Uterus (tissue), 4 donors: ENCODE measurements around the gene GRIPAP1. TPM values are rescaled to one million over a fixed set of nuclear protein-coding genes. Genes with fewer than 3 reads are reported as not detected.

Experiments
- DNase-seq, 2 donors: peaks; one replicate each; pipeline ENCODE4 v3.0.0-alpha.2; 2019 to 2020
- H3K27ac ChIP-seq, 2 donors: fragments of 200-600 bp; sonication (generic); 1 replicate in 1 of 2; 2 replicates in 1 of 2; pipeline ENCODE4 v1.5.1; 2016 to 2018
- H3K27me3 ChIP-seq, 2 donors: fragments of 200-600 bp; sonication (generic); one replicate each; pipeline ENCODE4 v1.5.1; 2018 to 2019; ENCODE audit warnings: control low read depth in 1 of 2
- H3K36me3 ChIP-seq, 2 donors: fragments of 200-600 bp; sonication (generic); one replicate each; pipeline ENCODE4 v1.5.1; 2019; ENCODE audit warnings: control low read depth in 1 of 2
- H3K4me1 ChIP-seq, 2 donors: fragments of 200-600 bp; sonication (generic); one replicate each; pipeline ENCODE4 v1.5.1; 2018 to 2019; ENCODE audit warnings: control low read depth in 1 of 2
- H3K4me3 ChIP-seq, 2 donors: fragments of 200-600 bp; sonication (generic); 1 replicate in 1 of 2; 2 replicates in 1 of 2; pipeline ENCODE4 v1.5.1; 2018 to 2019; ENCODE audit warnings: mild to moderate bottlenecking in 1 of 2
- H3K9me3 ChIP-seq, 2 donors: fragments of 200-600 bp; sonication (generic); one replicate each; pipeline ENCODE4 v1.5.1; 2019; ENCODE audit warnings: control low read depth in 1 of 2
- POLR2A ChIP-seq, 2 donors: fragments of 450-650 bp; IDR thresholded peaks; one replicate each; pipeline ENCODE4 v1.6.1; 2016; ENCODE audit warnings: antibody characterized with exemption in 2 of 2, mild to moderate bottlenecking in 1 of 2, moderate library complexity in 1 of 2
- intact Hi-C: fragments of 100-400 bp; cut with DNase I; formaldehyde crosslinking; loops from one replicate; pipeline ENCODE4 v1.15.1; 2023; ENCODE audit warnings: low total_unique reads
- total RNA-seq, 4 donors: library from RNA; depleted of rRNA in 3 of 4; stranded (reverse); fragments of >200 nt in 3 of 4; gene quantifications; one replicate each; pipeline versions ENCODE4 v1.1.0 to v1.2.4, GENCODE V29; 2014 to 2023
- TF ChIP-seq, protein P1 (sequence below), 4 experiments: fragments of 200-600 bp in 2 of 4; fragments of 450-650 bp in 2 of 4; sonication (generic) in 2 of 4; IDR thresholded peaks; one replicate each; pipeline ENCODE4 v1.5.1; 2016 to 2019; ENCODE audit warnings: antibody characterized with exemption in 4 of 4, mild to moderate bottlenecking in 2 of 4, moderate library complexity in 1 of 4
- donor health status: DM: yes; HTN: yes; CAD: no.

GRIPAP1 gene, protein sequence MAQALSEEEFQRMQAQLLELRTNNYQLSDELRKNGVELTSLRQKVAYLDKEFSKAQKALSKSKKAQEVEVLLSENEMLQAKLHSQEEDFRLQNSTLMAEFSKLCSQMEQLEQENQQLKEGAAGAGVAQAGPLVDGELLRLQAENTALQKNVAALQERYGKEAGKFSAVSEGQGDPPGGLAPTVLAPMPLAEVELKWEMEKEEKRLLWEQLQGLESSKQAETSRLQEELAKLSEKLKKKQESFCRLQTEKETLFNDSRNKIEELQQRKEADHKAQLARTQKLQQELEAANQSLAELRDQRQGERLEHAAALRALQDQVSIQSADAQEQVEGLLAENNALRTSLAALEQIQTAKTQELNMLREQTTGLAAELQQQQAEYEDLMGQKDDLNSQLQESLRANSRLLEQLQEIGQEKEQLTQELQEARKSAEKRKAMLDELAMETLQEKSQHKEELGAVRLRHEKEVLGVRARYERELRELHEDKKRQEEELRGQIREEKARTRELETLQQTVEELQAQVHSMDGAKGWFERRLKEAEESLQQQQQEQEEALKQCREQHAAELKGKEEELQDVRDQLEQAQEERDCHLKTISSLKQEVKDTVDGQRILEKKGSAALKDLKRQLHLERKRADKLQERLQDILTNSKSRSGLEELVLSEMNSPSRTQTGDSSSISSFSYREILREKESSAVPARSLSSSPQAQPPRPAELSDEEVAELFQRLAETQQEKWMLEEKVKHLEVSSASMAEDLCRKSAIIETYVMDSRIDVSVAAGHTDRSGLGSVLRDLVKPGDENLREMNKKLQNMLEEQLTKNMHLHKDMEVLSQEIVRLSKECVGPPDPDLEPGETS
- total RNA-seq, result 10 to 100 TPM; 15.4 to 57.6 (median 22.0) TPM

DNA sequence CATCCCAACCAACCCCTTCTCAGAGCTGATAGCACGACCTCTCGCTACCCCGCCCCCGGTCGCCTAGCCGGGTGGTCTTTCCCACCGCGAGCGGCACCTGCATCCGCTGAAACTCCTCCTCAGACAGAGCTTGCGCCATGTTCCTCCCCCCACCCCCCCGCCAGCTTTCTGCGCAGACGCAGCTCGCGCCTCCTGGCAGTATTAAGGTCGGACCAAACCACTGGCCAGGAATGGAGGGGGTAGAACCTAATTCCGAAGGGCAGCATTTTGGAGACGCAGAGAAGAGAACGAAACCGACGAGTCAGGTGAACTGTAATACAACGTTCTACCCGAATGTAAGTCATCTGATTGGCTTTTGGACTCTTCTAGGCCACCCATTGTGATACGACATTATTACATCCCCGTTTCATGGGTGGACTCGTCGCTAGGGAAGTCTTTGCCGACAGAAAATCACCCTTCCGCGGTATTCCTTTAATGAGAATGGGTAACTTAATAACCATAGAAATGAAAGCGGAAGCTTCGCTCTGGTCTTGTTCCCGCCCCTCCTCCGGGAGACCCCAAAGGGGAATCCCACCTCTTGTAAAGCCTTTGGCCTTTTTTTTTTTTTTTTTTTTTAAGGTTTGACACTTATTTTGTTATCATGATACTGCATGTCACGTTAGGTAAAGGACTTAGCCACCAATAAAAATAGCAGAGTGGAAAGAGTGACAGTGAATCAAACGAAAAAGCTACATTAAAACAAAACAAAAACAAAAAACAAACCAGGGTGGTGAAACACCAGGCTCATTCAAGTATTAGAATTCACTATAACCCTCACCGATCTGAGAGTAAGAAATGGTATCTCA lies at the start of gene GRIPAP1:
Gene GRIPAP1, minus strand, starts transcription at position 174 of the 845 bp plus-strand sequence. Its CDS starts 35 bp downstream, at position 139.
- H3K27ac ChIP-seq, result peak within 1 kb of the TSS; percentile 72 to 77
- no peaks in the 10 kb centered on the region for H3K4me1 ChIP-seq
- H3K9me3 ChIP-seq, result no peaks in the 10 kb centered on the region
- TF ChIP-seq, protein P1, sequence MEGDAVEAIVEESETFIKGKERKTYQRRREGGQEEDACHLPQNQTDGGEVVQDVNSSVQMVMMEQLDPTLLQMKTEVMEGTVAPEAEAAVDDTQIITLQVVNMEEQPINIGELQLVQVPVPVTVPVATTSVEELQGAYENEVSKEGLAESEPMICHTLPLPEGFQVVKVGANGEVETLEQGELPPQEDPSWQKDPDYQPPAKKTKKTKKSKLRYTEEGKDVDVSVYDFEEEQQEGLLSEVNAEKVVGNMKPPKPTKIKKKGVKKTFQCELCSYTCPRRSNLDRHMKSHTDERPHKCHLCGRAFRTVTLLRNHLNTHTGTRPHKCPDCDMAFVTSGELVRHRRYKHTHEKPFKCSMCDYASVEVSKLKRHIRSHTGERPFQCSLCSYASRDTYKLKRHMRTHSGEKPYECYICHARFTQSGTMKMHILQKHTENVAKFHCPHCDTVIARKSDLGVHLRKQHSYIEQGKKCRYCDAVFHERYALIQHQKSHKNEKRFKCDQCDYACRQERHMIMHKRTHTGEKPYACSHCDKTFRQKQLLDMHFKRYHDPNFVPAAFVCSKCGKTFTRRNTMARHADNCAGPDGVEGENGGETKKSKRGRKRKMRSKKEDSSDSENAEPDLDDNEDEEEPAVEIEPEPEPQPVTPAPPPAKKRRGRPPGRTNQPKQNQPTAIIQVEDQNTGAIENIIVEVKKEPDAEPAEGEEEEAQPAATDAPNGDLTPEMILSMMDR (IDR thresholded peaks at IDR 0.05), result no peak
- peak in 1 of 2 donors; percentile 64 for TF ChIP-seq POLR2A (IDR thresholded peaks at IDR 0.05)
- H3K36me3 ChIP-seq, result no peaks in the 10 kb centered on the region
- no peaks in the 10 kb centered on the region for H3K27me3 ChIP-seq
- peak within 1 kb of the TSS; percentile 49 to 50 for H3K4me3 ChIP-seq
- intact Hi-C loops, result no loop called here
- DNase-seq, result peak; percentile 69 to 75

DNA sequence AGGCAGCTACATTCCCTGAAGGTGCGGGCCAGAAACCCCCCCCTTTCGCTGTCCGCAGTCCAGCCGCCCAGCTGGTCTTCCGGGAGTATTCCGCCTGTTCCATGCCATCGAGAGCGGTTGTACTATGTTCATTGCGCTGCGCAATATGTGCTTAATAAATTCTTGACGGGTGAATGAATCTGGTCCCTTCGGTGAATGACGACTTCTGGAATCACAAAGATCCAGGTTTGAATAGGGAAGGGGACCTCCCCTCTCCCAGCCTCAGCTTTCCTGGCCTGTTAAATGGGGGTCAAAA lies 41.9 kb upstream of the GRIPAP1 start:
- H3K4me3 ChIP-seq, result no peak overlapping the region
- H3K4me1 ChIP-seq, result peaks cover 0 to 4% of the 10 kb centered on the region in 2 donors
- H3K9me3 ChIP-seq, result no peaks in the 10 kb centered on the region
- intact Hi-C loops, result no loop called here
- DNase-seq, result no peak
- H3K27ac ChIP-seq, result peak overlapping the region; percentile 76 to 77
- H3K27me3 ChIP-seq, result no peaks in the 10 kb centered on the region
- H3K36me3 ChIP-seq, result no peaks in the 10 kb centered on the region
- TF ChIP-seq POLR2A (IDR thresholded peaks at IDR 0.05), result no peak
- TF ChIP-seq, protein P1 (IDR thresholded peaks at IDR 0.05), result no peak

DNA sequence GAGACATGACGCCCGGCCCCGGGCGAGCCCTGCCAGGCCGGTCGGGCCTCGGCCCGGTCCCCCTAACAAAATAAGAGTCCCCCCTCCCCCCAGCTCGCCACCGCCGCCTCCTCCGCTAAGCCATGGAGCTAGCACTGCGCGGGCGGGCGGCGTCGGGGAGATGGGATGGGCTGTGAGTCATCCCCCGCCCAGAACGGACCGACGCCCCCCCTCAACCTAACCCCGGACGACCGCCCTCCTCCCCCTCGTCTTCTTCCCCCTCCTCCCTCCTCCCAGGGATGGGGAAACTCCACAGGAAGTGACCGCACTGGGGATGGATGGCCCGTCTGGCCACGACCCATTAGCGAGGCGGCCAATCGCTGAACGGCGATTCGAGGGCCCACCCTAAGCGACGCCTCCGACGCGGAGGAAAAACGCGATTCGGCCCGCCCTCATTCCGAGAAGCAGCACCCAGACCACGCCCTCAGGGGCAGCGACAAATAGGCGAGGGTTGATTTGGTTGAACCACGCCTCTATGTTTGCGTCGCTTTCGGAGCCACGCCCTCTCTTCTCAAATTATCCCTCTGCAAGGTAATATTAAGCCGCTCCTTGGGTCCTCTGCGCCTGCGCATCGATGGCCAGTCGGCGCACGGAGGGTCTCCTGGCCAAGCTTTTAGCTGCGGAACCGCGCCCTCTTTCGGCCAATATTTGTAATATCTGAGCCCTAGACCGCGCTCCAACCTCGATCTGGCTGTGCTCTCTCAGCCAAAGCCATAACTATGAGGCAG lies 41.3 kb upstream of the GRIPAP1 start, which contains the start of gene TFE3:
Gene TFE3, minus strand, starts transcription at position 138 of the 767 bp plus-strand sequence. Its CDS starts 131 bp downstream, at position 7.
- intact Hi-C loops, result no loop called here
- DNase-seq, result peak; percentile 97 to 99
- Histone ChIP-seq H3K27ac (peak within 1 kb of the TSS; percentile 97 to 98), H3K4me1 (peaks cover 0 to 4% of the 10 kb centered on the region in 2 donors), H3K9me3 (no peaks in the 10 kb centered on the region), H3K27me3 (no peaks in the 10 kb centered on the region), H3K36me3 (no peaks in the 10 kb centered on the region), H3K4me3 (peak within 1 kb of the TSS; percentile 56 to 57)
- TF ChIP-seq, protein P1 (IDR thresholded peaks at IDR 0.05), result peak; percentile 56 to 78 (median 66)
- TF ChIP-seq POLR2A (IDR thresholded peaks at IDR 0.05), result peak; percentile 80 to 84

DNA sequence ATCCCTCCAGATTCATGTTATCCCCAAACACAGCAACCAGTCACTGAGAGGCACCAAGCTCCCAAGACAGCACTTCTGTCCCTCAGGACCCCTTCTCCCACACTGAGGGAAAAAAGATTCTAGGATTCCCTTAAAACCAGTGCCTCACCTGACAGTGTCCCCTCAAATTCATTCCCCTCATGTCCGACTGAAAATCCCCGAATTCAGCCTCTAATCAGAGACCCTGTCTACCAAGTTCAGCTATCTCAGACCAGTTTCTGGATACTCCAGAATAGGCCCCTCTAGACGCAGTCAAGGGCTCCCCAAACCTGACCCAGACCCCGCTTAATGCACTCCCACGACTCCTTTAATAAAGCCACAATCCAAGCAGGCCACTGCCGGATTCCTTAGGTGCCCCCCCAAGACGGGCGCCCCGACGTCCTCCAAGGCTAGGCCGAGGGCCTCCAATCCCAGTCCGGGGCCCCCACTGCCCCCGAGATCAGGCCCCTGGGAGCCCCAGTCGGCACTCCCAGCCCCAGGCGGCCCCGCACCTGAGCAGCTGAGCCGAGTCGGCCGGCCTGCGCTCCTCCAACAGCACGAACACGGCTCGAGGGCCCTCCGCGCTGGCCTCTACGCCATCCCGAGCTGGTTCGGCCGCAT lies 40.6 kb upstream of the GRIPAP1 start:
- Histone ChIP-seq H3K27ac (peak overlapping the region; percentile 97 to 98), H3K27me3 (no peaks in the 10 kb centered on the region), H3K4me3 (peak overlapping the region; percentile 56 to 57), H3K9me3 (no peaks in the 10 kb centered on the region), H3K36me3 (no peaks in the 10 kb centered on the region), H3K4me1 (peaks cover 0 to 4% of the 10 kb centered on the region in 2 donors)
- intact Hi-C loops, result no loop called here
- DNase-seq, result no peak
- TF ChIP-seq, protein P1 (IDR thresholded peaks at IDR 0.05), result no peak
- no peak for TF ChIP-seq POLR2A (IDR thresholded peaks at IDR 0.05)
